ENCODE measurements around the gene LUC7L.
"Not testable (repeated sequence)": the region's sequence is repeated elsewhere in the genome, so short reads cannot be mapped to it uniquely, and the experiment has no call there.

LUC7L gene

GRCh38 chr16:177981-178667, 51.1 kb downstream of the LUC7L start:
- Histone ChIP-seq H3K36me3 (ENCODE audit: insufficient read depth, low read length) (peaks cover 3% of the 10 kb centered on the region), H2AFZ (ENCODE audit: low read depth, low read length) (no peak overlapping the region), H3K9me3 (ENCODE audit: low read length) (no peaks in the 10 kb centered on the region), H3K4me3 (ENCODE audit: low read length) (no peak overlapping the region), H3K27me3 (ENCODE audit: insufficient read depth, low read length) (peaks cover 36% of the 10 kb centered on the region), H3K4me1 (ENCODE audit: insufficient read depth, low read length) (peaks cover 8% of the 10 kb centered on the region)

DNA sequence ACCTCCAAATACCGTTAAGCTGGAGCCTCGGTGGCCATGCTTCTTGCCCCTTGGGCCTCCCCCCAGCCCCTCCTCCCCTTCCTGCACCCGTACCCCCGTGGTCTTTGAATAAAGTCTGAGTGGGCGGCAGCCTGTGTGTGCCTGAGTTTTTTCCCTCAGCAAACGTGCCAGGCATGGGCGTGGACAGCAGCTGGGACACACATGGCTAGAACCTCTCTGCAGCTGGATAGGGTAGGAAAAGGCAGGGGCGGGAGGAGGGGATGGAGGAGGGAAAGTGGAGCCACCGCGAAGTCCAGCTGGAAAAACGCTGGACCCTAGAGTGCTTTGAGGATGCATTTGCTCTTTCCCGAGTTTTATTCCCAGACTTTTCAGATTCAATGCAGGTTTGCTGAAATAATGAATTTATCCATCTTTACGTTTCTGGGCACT, 51.8 kb downstream of the LUC7L start:
- H2AFZ ChIP-seq (ENCODE audit: low read depth, low read length), result no peak overlapping the region
- H3K4me1 ChIP-seq (ENCODE audit: insufficient read depth, low read length), result peaks cover 8% of the 10 kb centered on the region
- H3K27me3 ChIP-seq (ENCODE audit: insufficient read depth, low read length), result peaks cover 37% of the 10 kb centered on the region
- no peaks in the 10 kb centered on the region for H3K9me3 ChIP-seq (ENCODE audit: low read length)
- H3K4me3 ChIP-seq (ENCODE audit: low read length), result no peak overlapping the region
- H3K36me3 ChIP-seq (ENCODE audit: insufficient read depth, low read length), result no peaks in the 10 kb centered on the region

DNA sequence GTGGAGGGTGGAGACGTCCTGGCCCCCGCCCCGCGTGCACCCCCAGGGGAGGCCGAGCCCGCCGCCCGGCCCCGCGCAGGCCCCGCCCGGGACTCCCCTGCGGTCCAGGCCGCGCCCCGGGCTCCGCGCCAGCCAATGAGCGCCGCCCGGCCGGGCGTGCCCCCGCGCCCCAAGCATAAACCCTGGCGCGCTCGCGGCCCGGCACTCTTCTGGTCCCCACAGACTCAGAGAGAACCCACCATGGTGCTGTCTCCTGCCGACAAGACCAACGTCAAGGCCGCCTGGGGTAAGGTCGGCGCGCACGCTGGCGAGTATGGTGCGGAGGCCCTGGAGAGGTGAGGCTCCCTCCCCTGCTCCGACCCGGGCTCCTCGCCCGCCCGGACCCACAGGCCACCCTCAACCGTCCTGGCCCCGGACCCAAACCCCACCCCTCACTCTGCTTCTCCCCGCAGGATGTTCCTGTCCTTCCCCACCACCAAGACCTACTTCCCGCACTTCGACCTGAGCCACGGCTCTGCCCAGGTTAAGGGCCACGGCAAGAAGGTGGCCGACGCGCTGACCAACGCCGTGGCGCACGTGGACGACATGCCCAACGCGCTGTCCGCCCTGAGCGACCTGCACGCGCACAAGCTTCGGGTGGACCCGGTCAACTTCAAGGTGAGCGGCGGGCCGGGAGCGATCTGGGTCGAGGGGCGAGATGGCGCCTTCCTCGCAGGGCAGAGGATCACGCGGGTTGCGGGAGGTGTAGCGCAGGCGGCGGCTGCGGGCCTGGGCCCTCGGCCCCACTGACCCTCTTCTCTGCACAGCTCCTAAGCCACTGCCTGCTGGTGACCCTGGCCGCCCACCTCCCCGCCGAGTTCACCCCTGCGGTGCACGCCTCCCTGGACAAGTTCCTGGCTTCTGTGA, 52.5 kb downstream of the LUC7L start, which contains the start of gene HBA1:
Gene HBA1 (plus strand): TSS at position 204 of the 906 bp plus-strand sequence. CDS start 37 bp downstream, at position 241.
- not testable (repeated sequence) for H3K9me3 ChIP-seq (ENCODE audit: low read length); H3K4me1 ChIP-seq (ENCODE audit: insufficient read depth, low read length); H3K36me3 ChIP-seq (ENCODE audit: insufficient read depth, low read length); H2AFZ ChIP-seq (ENCODE audit: low read depth, low read length); H3K4me3 ChIP-seq (ENCODE audit: low read length)
- peaks cover 38% of the 10 kb centered on the region for H3K27me3 ChIP-seq (ENCODE audit: insufficient read depth, low read length)

DNA sequence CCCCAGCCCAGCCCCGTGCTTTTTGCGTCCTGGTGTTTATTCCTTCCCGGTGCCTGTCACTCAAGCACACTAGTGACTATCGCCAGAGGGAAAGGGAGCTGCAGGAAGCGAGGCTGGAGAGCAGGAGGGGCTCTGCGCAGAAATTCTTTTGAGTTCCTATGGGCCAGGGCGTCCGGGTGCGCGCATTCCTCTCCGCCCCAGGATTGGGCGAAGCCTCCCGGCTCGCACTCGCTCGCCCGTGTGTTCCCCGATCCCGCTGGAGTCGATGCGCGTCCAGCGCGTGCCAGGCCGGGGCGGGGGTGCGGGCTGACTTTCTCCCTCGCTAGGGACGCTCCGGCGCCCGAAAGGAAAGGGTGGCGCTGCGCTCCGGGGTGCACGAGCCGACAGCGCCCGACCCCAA, 53.2 kb downstream of the LUC7L start:
- H3K27me3 ChIP-seq (ENCODE audit: insufficient read depth, low read length), result peaks cover 43% of the 10 kb centered on the region
- H3K9me3 ChIP-seq (ENCODE audit: low read length); H3K36me3 ChIP-seq (ENCODE audit: insufficient read depth, low read length); H2AFZ ChIP-seq (ENCODE audit: low read depth, low read length); H3K4me1 ChIP-seq (ENCODE audit: insufficient read depth, low read length); H3K4me3 ChIP-seq (ENCODE audit: low read length): not testable (repeated sequence)

DNA sequence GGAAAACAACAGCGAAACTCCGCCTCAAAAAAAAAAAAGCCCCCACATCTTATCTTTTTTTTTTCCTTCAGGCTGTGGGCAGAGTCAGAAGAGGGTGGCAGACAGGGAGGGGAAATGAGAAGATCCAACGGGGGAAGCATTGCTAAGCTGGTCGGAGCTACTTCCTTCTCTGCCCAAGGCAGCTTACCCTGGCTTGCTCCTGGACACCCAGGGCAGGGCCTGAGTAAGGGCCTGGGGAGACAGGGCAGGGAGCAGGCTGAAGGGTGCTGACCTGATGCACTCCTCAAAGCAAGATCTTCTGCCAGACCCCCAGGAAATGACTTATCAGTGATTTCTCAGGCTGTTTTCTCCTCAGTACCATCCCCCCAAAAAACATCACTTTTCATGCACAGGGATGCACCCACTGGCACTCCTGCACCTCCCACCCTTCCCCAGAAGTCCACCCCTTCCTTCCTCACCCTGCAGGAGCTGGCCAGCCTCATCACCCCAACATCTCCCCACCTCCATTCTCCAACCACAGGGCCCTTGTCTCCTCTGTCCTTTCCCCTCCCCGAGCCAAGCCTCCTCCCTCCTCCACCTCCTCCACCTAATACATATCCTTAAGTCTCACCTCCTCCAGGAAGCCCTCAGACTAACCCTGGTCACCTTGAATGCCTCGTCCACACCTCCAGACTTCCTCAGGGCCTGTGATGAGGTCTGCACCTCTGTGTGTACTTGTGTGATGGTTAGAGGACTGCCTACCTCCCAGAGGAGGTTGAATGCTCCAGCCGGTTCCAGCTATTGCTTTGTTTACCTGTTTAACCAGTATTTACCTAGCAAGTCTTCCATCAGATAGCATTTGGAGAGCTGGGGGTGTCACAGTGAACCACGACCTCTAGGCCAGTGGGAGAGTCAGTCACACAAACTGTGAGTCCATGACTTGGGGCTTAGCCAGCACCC, 54.0 kb downstream of the LUC7L start:
- H2AFZ ChIP-seq (ENCODE audit: low read depth, low read length), result no peak overlapping the region
- H3K36me3 ChIP-seq (ENCODE audit: insufficient read depth, low read length), result no peaks in the 10 kb centered on the region
- H3K4me3 ChIP-seq (ENCODE audit: low read length), result no peak overlapping the region
- no peaks in the 10 kb centered on the region for H3K9me3 ChIP-seq (ENCODE audit: low read length)
- peaks cover 48% of the 10 kb centered on the region for H3K27me3 ChIP-seq (ENCODE audit: insufficient read depth, low read length)
- H3K4me1 ChIP-seq (ENCODE audit: insufficient read depth, low read length), result peaks cover 3% of the 10 kb centered on the region

DNA sequence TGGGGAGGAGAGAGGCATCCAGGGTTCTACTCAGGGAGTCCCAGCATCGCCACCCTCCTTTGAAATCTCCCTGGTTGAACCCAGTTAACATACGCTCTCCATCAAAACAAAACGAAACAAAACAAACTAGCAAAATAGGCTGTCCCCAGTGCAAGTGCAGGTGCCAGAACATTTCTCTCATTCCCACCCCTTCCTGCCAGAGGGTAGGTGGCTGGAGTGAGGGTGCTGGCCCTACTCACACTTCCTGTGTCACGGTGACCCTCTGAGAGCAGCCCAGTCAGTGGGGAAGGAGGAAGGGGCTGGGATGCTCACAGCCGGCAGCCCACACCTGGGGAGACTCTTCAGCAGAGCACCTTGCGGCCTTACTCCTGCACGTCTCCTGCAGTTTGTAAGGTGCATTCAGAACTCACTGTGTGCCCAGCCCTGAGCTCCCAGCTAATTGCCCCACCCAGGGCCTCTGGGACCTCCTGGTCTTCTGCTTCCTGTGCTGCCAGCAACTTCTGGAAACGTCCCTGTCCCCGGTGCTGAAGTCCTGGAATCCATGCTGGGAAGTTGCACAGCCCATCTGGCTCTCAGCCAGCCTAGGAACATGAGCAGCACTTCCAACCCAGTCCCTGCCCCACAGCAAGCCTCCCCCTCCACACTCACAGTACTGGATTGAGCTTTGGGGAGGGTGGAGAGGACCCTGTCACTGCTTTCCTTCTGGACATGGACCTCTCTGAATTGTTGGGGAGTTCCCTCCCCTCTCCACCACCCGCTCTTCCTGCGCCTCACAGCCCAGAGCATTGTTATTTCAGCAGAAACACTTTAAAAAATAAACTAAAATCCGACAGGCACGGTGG, 55.1 kb downstream of the LUC7L start:
- not testable (repeated sequence) for H3K36me3 ChIP-seq (ENCODE audit: insufficient read depth, low read length); H3K4me1 ChIP-seq (ENCODE audit: insufficient read depth, low read length); H2AFZ ChIP-seq (ENCODE audit: low read depth, low read length); H3K9me3 ChIP-seq (ENCODE audit: low read length); H3K4me3 ChIP-seq (ENCODE audit: low read length)
- peaks cover 55% of the 10 kb centered on the region for H3K27me3 ChIP-seq (ENCODE audit: insufficient read depth, low read length)

- H2AFZ ChIP-seq (ENCODE audit: low read depth, low read length); H3K4me3 ChIP-seq (ENCODE audit: low read length); H3K4me1 ChIP-seq (ENCODE audit: insufficient read depth, low read length); H3K9me3 ChIP-seq (ENCODE audit: low read length); H3K36me3 ChIP-seq (ENCODE audit: insufficient read depth, low read length): not testable (repeated sequence)
- H3K27me3 ChIP-seq (ENCODE audit: insufficient read depth, low read length), result peaks cover 60% of the 10 kb centered on the region
These were observed 55.9 kb downstream of the LUC7L start for GRCh38 chr16:173211-173854.

GRCh38 chr16:172374-172941, 56.8 kb downstream of the LUC7L start, which contains the start of gene HBA2:
TSS of gene HBA2 (plus strand) at chr16:172876. CDS start at chr16:172913, 37 bp downstream.
- H3K9me3 ChIP-seq (ENCODE audit: low read length); H3K4me1 ChIP-seq (ENCODE audit: insufficient read depth, low read length); H3K36me3 ChIP-seq (ENCODE audit: insufficient read depth, low read length); H2AFZ ChIP-seq (ENCODE audit: low read depth, low read length); H3K4me3 ChIP-seq (ENCODE audit: low read length): not testable (repeated sequence)
- peaks cover 60% of the 10 kb centered on the region for H3K27me3 ChIP-seq (ENCODE audit: insufficient read depth, low read length)

- no peak overlapping the region for H3K4me3 ChIP-seq (ENCODE audit: low read length)
- H3K9me3 ChIP-seq (ENCODE audit: low read length), result no peaks in the 10 kb centered on the region
- no peaks in the 10 kb centered on the region for H3K36me3 ChIP-seq (ENCODE audit: insufficient read depth, low read length)
- H2AFZ ChIP-seq (ENCODE audit: low read depth, low read length), result no peak overlapping the region
- peaks cover 4% of the 10 kb centered on the region for H3K4me1 ChIP-seq (ENCODE audit: insufficient read depth, low read length)
- peaks cover 71% of the 10 kb centered on the region for H3K27me3 ChIP-seq (ENCODE audit: insufficient read depth, low read length)
These were observed 58.5 kb downstream of the LUC7L start for GRCh38 chr16:170788-171187.

DNA sequence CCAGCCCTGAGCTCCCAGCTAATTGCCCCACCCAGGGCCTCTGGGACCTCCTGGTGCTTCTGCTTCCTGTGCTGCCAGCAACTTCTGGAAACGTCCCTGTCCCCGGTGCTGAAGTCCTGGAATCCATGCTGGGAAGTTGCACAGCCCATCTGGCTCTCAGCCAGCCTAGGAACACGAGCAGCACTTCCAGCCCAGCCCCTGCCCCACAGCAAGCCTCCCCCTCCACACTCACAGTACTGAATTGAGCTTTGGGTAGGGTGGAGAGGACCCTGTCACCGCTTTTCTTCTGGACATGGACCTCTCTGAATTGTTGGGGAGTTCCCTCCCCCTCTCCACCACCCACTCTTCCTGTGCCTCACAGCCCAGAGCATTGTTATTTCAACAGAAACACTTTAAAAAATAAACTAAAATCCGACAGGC, 59.2 kb downstream of the LUC7L start:
- not testable (repeated sequence) for H3K4me3 ChIP-seq (ENCODE audit: low read length); H3K9me3 ChIP-seq (ENCODE audit: low read length); H2AFZ ChIP-seq (ENCODE audit: low read depth, low read length); H3K36me3 ChIP-seq (ENCODE audit: insufficient read depth, low read length); H3K4me1 ChIP-seq (ENCODE audit: insufficient read depth, low read length)
- H3K27me3 ChIP-seq (ENCODE audit: insufficient read depth, low read length), result peaks cover 72% of the 10 kb centered on the region

DNA sequence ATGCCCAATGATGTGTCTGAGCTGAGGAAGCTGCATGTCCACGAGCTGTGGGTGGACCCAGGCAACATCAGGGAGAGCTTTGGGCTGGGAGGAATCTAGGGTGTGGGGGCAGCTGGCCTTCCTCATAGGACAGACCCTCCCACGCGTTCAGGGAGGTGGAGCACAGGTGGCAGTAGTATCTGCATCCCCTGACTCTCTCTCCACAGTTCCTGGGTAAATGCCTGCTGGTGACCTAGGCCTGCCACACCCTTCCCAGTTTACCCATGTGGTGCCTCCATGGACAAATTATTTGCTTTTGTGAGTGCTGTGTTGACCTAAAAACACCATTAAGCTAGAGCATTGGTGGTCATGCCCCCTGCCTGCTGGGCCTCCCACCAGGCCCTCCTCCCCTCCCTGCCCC, 60.2 kb downstream of the LUC7L start:
- H3K9me3 ChIP-seq (ENCODE audit: low read length), result no peaks in the 10 kb centered on the region
- H3K27me3 ChIP-seq (ENCODE audit: insufficient read depth, low read length), result peaks cover 66% of the 10 kb centered on the region
- no peaks in the 10 kb centered on the region for H3K36me3 ChIP-seq (ENCODE audit: insufficient read depth, low read length)
- peaks cover 7% of the 10 kb centered on the region for H3K4me1 ChIP-seq (ENCODE audit: insufficient read depth, low read length)
- H2AFZ ChIP-seq (ENCODE audit: low read depth, low read length), result no peak overlapping the region
- no peak overlapping the region for H3K4me3 ChIP-seq (ENCODE audit: low read length)
